ENCODE results near the gene KCNV2.
"Not testable (repeated sequence)": the region's sequence is repeated elsewhere in the genome, so short reads cannot be mapped to it uniquely, and the experiment has no call there.

KCNV2 gene

DNA sequence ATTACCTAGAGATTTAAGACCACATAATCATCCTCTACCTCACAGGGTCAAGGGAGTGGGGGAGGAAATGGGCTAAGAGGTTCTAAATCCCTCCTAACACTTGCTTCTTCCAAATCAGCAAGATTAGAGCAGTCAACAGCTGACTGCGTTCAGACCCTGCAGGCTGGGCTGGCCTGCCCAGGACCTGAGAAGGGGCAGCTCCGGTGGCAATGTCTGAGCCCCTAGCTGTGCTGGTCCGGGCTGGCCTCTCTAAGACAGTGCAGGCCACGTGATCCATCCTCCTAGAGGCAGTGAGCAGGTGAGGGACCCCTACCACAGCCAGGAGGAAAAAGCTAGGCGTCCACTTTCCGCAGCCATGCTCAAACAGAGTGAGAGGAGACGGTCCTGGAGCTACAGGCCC is at the start of gene KCNV2:
KCNV2 (plus strand) TSS at position 126 of the 400 bp plus-strand sequence; CDS start at position 356, 230 bp downstream.
- DNase-seq = no peak

DNA sequence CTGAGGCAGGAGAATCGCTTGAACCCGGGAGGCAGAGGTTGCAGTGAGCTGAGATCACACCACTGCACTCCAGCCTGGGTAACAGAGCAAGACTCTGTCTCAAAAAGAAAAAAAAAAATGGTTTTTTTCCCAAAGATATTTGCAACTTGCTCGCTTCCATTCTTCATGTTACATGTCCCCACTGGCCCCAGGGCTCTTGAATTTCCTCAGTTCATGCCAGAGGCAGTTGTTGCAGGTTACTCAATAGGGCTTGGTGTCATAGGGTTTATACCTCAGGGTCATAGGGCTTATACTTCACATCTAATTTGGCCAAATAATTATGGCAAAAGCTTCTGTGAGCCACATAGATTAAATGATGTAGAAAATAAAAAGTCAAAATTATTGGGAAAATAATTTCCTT is 44.1 kb upstream of the KCNV2 start:
- DNase-seq = no peak

DNA sequence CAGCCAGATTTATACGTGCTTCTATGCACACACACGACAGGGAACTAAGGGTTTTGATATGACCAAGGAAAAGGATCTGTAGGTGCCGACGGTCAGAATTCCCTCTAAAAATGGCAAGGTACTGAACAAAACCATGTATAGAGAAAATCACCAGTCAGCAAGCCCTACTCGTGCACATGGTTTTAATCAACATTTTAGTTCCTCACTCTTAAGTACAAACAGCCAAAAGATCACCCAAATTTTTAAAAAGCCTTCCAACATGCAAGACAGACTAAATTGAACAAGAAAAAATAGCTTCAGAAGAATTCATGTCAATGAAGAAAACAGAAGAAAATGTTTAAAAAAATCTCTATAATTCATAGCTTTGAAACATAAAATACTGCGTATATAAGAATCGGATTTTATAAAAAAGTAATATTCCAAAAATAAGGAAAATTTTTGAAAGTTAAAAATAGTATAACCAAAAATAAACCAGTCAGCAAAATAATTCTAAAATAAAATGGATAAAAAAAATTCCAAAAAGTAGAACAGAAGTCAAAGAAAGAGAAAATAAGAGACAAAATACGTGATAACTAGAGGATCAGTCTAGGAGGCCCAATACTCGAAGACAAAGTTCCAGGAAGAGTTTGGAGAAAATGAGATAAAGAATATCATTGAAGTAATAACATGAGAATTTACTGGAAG is 43.0 kb upstream of the KCNV2 start:
- no peak for DNase-seq

DNA sequence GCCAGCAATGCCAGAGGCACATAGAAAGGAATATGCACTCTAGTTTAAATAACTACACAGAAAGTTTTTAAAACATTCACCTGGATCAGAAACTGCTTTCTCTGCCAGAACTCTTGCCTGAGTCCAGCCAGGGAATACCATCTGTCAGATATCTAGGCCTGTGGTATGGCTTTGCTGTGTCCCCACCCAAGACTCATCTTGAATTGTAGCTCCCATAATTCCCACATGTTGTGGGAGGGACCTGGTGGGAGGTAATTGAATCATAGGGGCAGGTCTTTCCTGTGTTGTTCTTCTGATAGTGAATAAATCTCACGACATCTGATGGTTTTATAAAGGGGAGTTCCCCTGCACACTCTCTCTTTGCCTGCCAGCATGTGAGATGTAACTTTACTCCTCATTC is 41.5 kb upstream of the KCNV2 start:
- DNase-seq = no peak

DNA sequence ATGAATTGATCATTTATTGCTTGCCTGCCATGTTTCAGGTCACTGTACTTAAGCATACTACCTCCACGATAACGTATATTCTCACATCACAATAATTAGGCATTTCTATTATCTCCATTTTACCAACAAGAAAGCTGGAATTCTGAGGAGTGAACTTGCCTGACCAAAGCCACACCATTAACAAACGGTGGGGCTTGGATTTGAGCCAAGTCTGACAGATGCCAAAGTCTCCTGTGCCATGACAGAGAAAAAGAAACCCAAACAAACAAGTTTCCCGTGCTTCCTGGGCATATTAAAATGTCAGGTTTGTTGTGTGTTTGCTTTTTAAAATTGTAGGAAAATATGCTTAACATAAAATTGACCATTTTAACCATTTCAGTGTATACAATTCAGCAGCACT is 40.8 kb upstream of the KCNV2 start:
- DNase-seq = no peak

DNA sequence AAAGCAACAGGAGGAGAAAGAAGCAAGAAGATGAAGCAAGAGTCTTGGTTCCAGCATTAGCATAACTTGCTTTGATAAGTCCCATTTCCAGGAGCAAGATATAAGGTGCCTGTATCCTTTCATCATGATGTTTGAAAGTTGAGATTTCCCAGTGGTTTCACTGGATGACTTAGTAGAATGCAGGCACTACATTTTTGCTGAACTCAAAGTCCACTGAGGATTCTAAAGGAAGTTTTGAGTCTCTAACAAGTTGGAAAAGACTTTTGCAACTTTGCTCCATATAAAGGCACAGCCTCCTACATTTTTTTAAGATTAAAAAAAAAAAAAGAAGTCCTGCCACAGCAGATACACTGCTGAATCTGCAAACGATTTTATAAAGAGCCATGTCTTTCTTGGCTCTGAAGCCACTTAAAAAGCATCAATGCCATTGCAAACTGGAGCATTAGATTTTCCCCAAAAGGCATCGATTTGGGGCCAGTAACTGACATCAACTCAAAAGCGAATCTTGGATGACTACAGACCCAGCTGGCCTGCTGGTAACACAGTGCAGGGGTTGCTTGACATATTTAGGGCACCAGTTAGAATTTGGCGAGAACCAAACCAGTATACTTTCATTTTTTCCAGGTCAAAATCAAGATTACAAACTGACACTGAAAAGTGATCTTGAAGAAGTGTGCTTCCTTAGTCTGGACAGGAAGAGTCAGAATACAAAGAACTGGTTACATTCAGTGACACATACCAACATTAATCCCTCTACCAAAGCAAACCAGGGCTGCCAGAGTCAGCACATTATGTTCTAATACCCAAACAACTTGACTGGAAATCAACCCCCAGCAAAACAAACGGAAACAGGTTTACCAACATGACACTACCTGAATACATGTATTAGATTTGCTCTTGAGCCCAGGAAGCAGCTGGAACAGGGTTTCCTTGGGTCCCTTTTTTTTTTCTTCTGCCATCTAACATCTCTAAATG is 39.1 kb upstream of the KCNV2 start:
- DNase-seq = no peak

DNA sequence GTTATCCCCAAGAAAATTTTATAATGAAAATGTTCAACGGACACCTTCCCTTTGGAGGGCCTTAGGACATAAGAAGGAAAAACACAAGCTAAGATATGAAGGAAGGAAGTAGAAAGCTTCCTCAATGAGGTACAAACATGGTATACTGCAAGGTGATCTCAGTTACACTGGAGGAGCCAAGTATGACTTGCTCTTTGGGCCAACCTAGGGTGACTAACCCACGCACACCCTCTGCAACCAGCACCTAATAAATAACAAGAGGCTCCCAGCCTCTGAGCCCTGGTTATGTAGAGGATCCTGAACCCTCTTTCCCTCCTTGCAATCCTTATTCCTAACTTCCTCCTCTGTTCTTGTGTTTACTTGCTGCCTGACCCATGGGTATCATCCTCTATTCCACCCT is 38.3 kb upstream of the KCNV2 start:
- no peak for DNase-seq

DNA sequence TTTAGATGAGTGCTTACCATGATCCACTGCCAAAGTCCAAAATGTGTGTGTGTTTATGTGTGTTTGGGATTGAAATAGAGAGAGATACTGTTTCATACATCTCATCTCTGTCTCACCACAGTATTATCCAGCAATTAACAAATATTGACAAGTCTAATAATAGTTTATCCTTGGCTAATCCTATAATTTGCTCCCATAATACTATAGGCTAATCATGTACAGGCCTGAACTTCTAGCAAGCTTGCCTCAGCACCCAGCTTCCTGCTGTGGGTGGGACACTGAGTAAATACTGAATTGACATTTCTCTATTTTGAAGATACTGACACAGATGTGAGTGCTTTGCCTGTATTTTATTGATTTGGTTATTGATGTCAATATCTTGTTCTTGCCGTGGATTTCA is 35.3 kb upstream of the KCNV2 start:
- no peak for DNase-seq

DNA sequence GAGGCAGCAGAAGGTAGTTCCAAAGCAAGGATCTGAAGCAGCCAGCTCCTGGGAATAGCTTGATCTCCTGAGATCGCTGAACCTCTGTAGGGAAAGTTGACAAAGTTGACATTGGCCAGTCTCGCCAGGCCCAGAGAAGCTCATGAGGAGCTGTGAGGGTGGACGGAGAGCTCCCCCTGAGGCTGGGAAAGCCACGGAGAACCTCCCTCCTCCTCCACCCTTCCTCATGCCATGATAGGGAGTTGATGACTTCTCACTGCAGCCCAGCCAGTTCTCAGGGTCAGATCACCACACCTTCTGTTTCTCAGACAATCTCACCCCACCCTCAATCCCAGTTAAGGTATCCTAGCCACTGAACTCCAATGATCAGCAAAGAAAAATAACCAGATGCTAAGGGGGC is 30.4 kb upstream of the KCNV2 start:
- DNase-seq = no peak

DNA sequence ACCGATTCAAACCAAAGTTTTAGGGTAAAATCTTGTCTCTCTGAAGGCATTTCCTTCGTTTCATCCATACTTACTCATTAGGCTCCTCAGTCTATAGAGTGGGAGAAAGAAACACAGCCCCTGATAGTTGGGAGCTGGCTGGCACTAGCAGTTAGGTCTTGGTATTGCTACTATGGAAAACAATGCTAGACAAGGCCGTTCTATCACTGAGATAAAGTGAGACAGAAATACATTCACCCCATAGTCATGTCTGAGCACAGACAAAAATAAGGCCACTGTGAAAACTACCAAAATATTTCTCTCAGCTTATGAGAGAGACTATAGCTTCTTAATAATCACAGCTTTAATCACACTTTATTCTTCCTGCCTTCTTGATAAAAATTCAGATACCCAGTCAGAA is 28.7 kb upstream of the KCNV2 start:
- no peak for DNase-seq

DNA sequence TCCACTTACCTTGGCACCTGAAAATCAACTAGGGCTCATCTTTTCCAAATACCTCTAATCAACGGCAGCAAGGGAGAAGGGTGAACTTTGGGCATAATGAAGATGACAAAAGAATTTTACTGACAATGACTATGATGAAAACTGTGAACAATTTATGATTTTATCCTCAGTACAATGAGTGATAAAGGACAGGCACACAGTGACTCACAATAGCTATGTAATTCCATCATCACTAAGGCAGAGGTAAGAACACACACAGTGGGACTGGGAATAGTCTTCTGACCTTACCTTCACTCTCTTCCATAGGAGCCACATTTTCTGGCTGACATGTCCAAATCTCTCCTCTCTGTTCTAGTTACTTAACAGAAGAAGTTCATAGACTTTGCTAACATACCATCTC is 26.1 kb upstream of the KCNV2 start:
- DNase-seq = no peak

DNA sequence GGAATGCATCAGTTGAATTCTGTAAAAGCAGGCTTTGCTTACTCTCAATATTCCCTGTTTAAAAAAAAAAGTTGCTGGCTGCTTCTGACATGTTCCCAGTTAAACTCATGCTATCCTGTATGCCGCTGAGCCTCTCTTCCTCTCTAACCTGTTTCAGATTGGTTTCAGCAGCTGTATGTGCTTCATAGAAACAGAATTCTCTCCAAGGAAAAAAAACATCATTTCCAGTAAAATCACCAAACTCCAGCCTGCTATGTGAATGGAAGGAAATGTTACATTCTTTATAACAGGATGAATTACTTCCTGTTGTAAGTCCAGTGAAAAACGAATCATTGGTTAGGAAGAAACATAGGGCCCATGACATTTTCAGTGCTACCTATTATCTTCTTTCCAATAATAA is 25.7 kb upstream of the KCNV2 start:
- no peak for DNase-seq

DNA sequence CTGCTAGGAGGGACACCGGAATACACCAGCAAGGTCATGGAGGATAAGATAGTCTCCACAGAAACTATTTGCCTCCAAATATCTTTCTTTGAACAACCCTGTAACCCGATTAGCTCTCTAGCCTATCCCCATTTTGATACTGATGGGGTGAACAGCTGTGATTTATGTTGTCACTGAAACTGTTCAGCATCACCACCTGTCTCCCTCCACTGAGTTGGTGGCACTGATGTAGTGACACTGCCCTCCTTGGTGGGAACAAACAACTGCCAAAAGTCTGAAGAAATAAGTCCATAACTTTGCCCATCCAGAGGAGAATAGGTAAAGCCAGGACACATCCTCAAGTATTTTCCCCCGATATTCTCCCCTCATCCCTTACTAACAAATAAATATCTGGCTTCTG is 24.3 kb upstream of the KCNV2 start:
- no peak for DNase-seq

DNA sequence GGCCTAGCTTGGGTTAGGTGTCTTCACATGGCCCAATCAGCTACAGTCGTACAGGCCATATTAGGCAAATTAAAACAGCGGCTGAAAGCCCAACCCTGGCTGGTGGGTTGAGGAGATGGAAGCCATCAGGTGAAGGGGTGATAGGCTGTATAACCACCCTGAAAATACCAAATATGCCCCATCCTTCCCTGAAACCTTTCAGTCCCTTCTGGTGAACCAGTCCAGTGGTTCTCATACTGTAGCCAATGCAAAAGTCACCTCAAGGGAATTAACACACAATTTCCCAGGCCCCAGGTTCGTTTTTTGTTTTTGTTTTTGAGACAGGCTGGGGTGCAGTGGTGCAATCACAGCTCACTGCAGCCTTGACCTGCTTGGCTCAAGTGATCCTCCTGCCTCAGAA is 19.8 kb upstream of the KCNV2 start:
- no peak for DNase-seq

DNA sequence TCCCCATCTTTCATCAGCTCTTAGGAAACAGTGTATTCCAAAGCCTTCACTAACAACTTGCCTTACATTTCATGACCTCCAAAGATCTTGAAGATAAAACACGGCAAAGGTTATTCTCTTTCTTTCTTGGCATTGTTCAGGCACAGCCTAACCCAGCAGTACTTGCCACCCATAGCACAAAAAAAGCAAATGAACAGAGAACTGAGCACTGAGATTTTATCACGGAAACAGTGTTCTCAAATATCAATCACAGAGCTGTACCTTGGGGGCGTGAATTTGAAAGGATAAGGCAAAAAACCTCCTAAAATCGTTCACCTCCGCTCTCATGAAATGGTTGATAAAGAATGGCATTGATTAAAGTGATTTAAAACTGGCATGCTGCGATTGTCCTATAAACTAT is 16.9 kb upstream of the KCNV2 start:
- no peak for DNase-seq

DNA sequence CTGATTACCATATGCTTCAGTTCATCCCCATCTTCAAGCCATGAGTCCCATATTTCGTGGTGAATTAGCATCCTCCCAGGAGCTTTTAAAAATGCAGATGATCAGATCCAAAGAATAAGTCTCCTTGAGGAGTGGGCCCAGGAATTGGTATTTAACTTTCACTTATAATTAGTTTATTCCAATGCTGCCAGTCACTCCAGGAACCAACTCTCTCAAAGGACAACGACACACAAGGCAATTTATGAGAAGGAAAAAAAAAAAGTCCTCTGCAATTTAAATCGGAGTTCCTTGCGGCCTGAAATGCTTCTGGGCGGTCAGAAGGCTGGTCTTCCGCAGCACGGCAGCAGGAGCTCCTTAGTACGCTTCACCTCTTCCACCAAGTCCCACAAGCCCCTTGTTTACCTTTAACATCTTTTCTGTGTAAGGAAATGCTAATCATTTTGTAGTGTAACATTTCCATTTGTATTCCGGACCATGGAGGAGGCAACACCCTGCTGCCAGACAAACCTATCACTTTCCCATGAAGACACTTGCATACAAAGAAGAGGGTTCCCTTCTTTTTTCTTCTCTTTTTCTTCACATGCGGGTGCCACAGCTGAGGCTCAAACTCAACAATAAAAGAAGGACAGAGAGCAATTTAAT is 16.3 kb upstream of the KCNV2 start:
- DNase-seq = no peak

DNA sequence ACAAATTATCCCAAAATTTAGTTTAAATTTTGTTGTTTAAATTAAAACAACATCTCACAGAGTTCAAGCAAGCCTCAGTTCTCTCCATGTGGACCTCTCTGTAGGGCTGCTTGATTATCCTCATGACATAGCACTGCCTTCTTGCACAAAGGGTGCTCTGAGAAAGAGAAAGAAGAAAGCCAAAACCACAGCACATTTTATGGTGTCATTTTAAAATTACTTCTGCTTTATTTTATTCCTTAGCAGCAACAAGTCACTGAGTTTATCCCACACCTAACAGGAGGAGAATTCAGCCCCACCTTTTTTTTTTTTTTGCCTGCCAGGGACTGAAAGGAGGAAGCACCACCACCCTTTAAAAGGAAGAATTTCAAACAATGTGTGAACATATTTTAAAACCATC is 12.8 kb upstream of the KCNV2 start:
- DNase-seq = no peak

DNA sequence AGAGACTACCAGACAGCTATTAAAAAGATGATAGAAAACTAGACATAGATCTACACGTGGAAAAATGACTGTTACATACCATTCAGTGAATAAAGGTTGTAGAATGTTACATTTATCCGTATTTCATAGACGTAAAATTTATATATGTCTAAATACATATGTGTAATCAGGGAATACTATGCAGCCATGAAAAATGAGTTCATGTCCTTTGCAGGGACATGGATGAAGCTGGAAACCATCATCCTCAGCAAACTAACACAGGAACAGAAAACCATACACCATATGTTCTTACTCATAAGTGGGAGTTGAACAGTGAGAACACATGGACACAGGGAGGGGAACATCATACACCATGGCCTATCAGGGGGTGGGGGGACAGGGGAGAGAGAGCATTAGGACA is 10.1 kb upstream of the KCNV2 start:
- not testable (repeated sequence) for DNase-seq

DNA sequence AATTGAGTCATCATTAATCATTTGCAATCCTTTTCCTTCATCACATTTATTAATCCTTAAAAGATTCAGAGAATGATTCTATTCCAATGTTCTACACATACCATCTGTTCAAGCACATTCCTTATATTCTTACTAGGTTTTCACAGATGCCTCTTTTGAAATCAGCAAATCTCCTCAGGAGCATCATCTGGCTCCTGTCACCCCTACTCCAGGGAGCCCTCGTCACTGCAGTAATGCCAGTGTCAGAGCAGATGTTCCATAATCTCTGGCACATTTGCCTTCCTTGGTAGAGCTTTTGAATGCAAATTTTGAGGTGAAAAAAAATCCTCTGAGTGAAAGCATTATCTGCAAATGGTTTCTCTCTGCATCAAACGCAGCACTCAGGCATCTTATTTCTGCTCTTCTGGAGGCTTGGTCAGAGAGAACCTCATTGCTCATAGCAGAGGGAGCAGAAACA is 7.6 kb upstream of the KCNV2 start:
- no peak for DNase-seq

DNA sequence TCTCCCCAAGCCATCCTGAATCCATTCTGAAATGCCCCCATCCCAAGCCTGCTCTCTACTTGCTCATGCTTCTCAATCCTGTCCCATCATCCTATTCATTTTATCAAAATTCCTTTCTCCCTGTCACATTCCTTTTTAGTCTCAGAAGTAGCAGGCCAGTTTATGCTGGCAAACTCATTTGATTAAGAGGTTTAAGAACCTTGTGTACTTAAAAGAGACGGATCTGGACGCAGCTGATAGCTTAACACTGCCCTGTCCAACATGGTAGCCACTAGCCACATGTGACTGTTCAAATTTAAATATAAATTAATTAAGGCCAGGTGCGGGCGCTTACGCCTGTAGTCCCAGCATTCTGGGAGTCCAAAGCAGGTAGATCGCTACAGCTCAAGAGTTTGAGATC is 5.6 kb upstream of the KCNV2 start:
- no peak for DNase-seq

DNA sequence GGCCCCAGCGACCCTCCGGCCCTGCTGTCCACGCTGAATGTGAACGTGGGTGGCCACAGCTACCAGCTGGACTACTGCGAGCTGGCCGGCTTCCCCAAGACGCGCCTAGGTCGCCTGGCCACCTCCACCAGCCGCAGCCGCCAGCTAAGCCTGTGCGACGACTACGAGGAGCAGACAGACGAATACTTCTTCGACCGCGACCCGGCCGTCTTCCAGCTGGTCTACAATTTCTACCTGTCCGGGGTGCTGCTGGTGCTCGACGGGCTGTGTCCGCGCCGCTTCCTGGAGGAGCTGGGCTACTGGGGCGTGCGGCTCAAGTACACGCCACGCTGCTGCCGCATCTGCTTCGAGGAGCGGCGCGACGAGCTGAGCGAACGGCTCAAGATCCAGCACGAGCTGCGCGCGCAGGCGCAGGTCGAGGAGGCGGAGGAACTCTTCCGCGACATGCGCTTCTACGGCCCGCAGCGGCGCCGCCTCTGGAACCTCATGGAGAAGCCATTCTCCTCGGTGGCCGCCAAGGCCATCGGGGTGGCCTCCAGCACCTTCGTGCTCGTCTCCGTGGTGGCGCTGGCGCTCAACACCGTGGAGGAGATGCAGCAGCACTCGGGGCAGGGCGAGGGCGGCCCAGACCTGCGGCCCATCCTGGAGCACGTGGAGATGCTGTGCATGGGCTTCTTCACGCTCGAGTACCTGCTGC is 839 bp downstream of the KCNV2 start:
- DNase-seq = no peak

DNA sequence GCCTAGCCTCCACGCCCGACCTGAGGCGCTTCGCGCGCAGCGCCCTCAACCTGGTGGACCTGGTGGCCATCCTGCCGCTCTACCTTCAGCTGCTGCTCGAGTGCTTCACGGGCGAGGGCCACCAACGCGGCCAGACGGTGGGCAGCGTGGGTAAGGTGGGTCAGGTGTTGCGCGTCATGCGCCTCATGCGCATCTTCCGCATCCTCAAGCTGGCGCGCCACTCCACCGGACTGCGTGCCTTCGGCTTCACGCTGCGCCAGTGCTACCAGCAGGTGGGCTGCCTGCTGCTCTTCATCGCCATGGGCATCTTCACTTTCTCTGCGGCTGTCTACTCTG is 1.4 kb downstream of the KCNV2 start:
- DNase-seq = no peak

DNA sequence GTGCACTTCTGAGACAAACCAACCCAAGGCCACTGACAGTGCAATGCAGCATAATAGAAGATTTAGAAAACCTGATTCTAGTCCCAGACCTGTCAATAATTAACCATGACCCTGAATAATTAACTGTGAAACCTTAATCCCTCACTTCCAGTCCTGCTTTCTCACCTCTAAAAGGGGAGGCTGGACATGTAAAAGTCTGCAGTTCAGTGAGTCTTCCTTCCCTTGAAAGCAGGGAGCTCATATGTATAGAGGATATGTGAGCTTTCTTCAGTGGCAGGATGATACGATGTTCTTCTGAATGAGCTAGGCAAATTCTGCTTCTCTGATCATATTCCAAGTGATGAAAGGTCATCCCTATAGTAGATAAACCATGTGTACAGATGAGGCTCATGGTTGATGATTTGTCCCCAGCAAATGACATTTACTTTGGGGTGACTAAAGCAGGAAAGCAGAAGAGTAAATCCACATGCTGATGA is 2.9 kb downstream of the KCNV2 start:
- DNase-seq = no peak

Data from activated CD4-positive, alpha-beta T cell treated with anti-CD3 and anti-CD28 coated beads, Interleukin-10, Interleukin-2, amounts not matched to agents 100 ng/mL and 50 ng/mL, durations not matched to agents 16 hours and 8 hours (primary cell).